Fibroblast of pulmonary artery (primary cell): ENCODE results near the gene ZNF358.

Source experiments
- DNase-seq: peaks from one replicate; pipeline ENCODE4 v3.0.0-alpha.2; 2010; ENCODE audit warnings: low read depth
- H3K4me3 ChIP-seq: replicated peaks from 2 replicates; pipeline ENCODE4 v1.5.1; 2011; ENCODE audit warnings: low read depth, mild to moderate bottlenecking, control low read depth, low read length, moderate library complexity
- CTCF ChIP-seq: IDR thresholded peaks from 2 replicates; pipeline ENCODE4 v1.5.1; 2011; ENCODE audit warnings: mild to moderate bottlenecking, control low read depth, low read length, inconsistent platforms; ENCODE audit errors: missing control alignments

ZNF358 gene

GRCh38 chr19:7524523-7524922, 8.6 kb downstream of the ZNF358 start:
- no peak for TF ChIP-seq CTCF
- no peak for DNase-seq
- H3K4me3 ChIP-seq = no peak overlapping the region

- no peak for TF ChIP-seq CTCF
- no peak overlapping the region for H3K4me3 ChIP-seq
- DNase-seq = no peak
Measured at GRCh38 chr19:7524992-7525739, 9.3 kb downstream of the ZNF358 start.

- no peak for TF ChIP-seq CTCF
- no peak for DNase-seq
- no peak overlapping the region for H3K4me3 ChIP-seq
Measured at GRCh38 chr19:7526059-7526929, 10.4 kb downstream of the ZNF358 start.

GRCh38 chr19:7527516-7528191, 11.8 kb downstream of the ZNF358 start:
- no peak overlapping the region for H3K4me3 ChIP-seq
- no peak for TF ChIP-seq CTCF
- no peak for DNase-seq

- DNase-seq = no peak
- no peak for TF ChIP-seq CTCF
- H3K4me3 ChIP-seq = no peak overlapping the region
Measured at GRCh38 chr19:7528192-7528519, 12.3 kb downstream of the ZNF358 start.

GRCh38 chr19:7528522-7529245, 12.8 kb downstream of the ZNF358 start:
- no peak overlapping the region for H3K4me3 ChIP-seq
- no peak for TF ChIP-seq CTCF
- DNase-seq = no peak
